Kidney glomerular epithelial cell (primary cell): Measurements from ENCODE around the gene ACTR2.
"Not testable (repeated sequence)": the region's sequence is repeated elsewhere in the genome, so short reads cannot be mapped to it uniquely, and the experiment has no call there.

Source experiments
- DNase-seq: peaks from one replicate; lab custom pipeline; 2025; lab: John Stamatoyannopoulos, UW

Gene ACTR2

GRCh38 chr2:65228263-65228750 is 676 bp downstream of the ACTR2 start:
- peak; percentile 53 for DNase-seq

GRCh38 chr2:65231121-65231520 is 3.5 kb downstream of the ACTR2 start:
- peak; percentile 13 for DNase-seq

- no peak for DNase-seq
Measured at GRCh38 chr2:65231892-65232477, 4.4 kb downstream of the ACTR2 start.

GRCh38 chr2:65232636-65233035 is 5.0 kb downstream of the ACTR2 start:
- DNase-seq = peak; percentile 79

GRCh38 chr2:65240657-65241056 is 13.0 kb downstream of the ACTR2 start:
- DNase-seq = no peak

GRCh38 chr2:65244452-65244851 is 16.8 kb downstream of the ACTR2 start:
- DNase-seq = not testable (repeated sequence)

GRCh38 chr2:65252640-65253039 is 25.0 kb downstream of the ACTR2 start:
- DNase-seq = no peak

- DNase-seq = no peak
Measured at GRCh38 chr2:65255356-65255755, 27.7 kb downstream of the ACTR2 start.

GRCh38 chr2:65256054-65256453 is 28.4 kb downstream of the ACTR2 start:
- DNase-seq = no peak

- not testable (repeated sequence) for DNase-seq
Measured at GRCh38 chr2:65257866-65258265, 30.2 kb downstream of the ACTR2 start.

- no peak for DNase-seq
Measured at GRCh38 chr2:65261676-65262075, 34.0 kb downstream of the ACTR2 start.

- no peak for DNase-seq
Measured at GRCh38 chr2:65263262-65263661, 35.6 kb downstream of the ACTR2 start.

GRCh38 chr2:65263986-65264385 is 36.4 kb downstream of the ACTR2 start:
- DNase-seq = no peak

GRCh38 chr2:65264821-65265670 is 37.4 kb downstream of the ACTR2 start:
- DNase-seq = peak; percentile 54

- no peak for DNase-seq
Measured at GRCh38 chr2:65265671-65266045, 38.0 kb downstream of the ACTR2 start.

- DNase-seq = no peak
Measured at GRCh38 chr2:65267008-65267407, 39.4 kb downstream of the ACTR2 start.

GRCh38 chr2:65268957-65269356 is 41.3 kb downstream of the ACTR2 start:
- no peak for DNase-seq

- DNase-seq = no peak
Measured at GRCh38 chr2:65273344-65273743, 45.7 kb downstream of the ACTR2 start.

GRCh38 chr2:65275141-65275915 is 47.7 kb downstream of the ACTR2 start:
- no peak for DNase-seq

GRCh38 chr2:65276609-65277008 is 49.0 kb downstream of the ACTR2 start:
- DNase-seq = no peak

GRCh38 chr2:65277118-65277517 is 49.5 kb downstream of the ACTR2 start:
- no peak for DNase-seq

- no peak for DNase-seq
Measured at GRCh38 chr2:65277791-65278483, 50.3 kb downstream of the ACTR2 start.
